ENCODE measurements around the gene STMN3.
"Not testable (repeated sequence)": the region's sequence is repeated elsewhere in the genome, so short reads cannot be mapped to it uniquely, and the experiment has no call there.

The STMN3 gene

GRCh38 chr20:63612276-63612931 lies 40.8 kb downstream of the STMN3 start:
- no peak for DNase-seq (ENCODE audit: low spot score)

DNA sequence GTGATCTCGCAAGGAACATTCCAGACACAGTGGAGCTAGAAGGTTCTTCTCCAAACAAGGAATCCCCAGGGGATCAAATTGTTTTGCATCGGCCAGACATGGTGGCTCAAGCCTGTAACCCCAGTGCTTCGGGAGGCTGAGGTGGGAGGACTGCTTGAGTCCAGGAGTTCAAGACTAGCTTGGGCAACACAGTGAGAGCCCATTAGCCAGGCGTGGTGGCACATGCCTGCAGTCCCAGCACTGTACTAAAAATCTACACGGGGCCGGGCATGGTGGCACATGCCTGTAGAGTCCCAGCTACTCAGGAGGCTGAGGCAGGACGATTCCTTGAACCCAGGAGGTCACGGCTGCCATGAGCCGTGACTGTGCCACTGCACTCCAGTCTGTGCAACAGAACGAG lies 41.6 kb downstream of the STMN3 start:
- DNase-seq (ENCODE audit: low spot score): no peak

GRCh38 chr20:63610581-63611435 lies 42.4 kb downstream of the STMN3 start:
- no peak for DNase-seq (ENCODE audit: low spot score)

DNA sequence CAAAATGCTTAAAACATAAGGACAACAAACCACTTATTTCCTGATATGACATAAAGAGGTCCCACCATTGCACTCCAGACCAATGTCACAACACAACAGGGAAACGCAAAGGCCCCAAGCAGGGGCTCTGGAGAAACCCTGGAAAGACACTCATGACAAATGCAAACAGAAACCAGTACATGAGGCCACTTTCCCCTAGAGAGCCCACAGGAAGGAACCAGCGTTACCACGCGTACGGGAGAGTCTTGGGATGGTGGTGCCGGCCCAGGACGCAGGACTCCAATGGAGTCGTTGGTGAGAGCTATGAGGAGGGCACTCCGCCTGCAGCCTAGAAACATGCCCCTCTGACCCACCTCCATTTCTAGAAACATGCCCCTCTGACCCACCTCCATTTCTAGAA lies 46.5 kb downstream of the STMN3 start:
- DNase-seq (ENCODE audit: low spot score): no peak

GRCh38 chr20:63602321-63602720 lies 50.9 kb downstream of the STMN3 start:
- DNase-seq (ENCODE audit: low spot score): no peak

DNA sequence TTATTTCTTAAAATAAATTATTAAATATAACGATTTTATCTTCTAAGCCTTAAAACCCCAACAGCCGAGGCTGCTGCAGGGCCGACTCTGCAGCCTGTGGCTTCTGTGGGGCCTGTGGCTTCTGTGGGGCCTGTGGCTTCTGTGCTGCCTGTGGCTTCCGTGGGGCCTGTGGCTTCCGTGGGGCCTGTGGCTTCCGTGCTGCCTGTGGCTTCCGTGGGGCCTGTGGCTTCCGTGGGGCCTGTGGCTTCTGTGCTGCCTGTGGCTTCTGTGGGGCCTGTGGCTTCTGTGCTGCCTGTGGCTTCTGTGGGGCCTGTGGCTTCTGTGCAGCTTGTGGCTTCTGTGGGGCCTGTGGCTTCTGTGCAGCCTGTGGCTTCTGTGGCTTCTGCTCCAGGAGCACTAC lies 51.5 kb downstream of the STMN3 start:
- DNase-seq (ENCODE audit: low spot score): not testable (repeated sequence)

DNA sequence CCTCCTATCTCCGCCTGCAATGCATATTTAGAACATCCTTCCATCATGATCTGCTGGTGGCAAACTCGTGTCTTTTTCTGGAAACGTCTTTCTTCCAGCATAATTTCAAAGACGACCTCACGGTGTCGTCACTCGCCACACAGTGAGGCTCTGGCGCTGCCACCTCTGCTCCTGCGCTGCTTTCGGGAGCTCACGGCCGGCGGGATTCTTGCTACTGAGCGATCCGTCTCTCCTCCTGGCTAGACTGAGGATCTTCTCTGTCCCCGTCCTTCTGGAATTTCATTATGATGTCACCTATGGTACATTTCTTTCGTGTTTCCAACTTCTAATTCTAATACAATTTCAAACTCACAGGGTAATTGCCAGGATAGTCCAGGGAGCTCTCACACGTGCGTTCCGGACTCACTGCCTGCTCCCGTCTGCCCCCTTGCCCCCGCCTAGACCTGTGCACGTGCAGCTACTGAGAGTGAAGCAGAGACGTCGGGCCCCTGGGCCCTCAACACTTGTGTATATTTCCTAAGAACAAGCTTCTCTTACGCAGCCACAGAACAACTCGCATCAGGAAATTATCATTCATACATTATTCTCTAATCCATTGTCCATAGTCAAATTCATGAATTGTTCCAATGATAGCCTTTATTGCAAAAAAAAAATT lies 53.7 kb downstream of the STMN3 start:
- no peak for DNase-seq (ENCODE audit: low spot score)

DNA sequence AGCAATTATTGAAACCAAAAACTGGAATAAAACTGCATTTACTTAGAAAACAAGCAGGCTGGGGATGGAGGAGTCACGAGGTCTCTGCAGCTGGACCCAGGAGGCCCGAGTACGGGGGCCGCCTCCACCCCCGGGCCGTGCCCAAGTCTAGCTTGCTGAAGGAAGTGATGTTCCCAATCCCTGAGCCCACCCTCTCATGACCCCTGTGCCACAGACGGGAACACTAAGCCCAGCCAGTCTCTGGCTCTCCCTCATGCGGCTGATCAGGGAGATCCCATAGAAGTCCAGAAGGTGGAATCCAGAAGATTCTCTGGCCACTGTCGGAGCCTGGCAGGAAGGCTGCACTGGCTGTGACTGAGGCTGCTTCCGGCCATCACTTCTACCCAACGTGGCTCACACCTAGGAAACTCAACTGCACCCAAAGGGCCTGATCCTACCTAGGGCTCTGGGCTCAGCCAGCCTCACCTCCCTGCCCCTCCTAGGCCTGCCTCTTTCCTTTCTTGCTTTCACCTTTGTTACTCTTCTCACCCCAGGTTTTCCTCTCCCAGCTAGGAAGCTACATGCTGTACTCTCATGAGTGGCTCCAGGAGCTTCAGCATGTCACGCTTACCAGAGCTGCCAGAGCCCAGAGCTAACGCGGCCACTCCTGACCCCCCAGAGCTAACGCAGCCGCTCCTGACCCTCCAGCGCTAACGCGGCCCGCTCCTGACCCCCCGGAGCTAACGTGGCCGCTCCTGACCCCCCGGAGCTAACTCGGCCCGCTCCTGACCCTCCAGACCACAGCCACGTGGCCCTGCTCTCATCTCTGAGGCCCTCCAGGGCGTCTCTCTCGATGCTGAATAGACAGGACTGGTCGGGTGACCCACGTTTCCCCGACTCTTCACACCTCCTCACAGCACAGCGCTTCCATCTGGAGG lies 54.5 kb downstream of the STMN3 start:
- DNase-seq (ENCODE audit: low spot score): no peak

DNA sequence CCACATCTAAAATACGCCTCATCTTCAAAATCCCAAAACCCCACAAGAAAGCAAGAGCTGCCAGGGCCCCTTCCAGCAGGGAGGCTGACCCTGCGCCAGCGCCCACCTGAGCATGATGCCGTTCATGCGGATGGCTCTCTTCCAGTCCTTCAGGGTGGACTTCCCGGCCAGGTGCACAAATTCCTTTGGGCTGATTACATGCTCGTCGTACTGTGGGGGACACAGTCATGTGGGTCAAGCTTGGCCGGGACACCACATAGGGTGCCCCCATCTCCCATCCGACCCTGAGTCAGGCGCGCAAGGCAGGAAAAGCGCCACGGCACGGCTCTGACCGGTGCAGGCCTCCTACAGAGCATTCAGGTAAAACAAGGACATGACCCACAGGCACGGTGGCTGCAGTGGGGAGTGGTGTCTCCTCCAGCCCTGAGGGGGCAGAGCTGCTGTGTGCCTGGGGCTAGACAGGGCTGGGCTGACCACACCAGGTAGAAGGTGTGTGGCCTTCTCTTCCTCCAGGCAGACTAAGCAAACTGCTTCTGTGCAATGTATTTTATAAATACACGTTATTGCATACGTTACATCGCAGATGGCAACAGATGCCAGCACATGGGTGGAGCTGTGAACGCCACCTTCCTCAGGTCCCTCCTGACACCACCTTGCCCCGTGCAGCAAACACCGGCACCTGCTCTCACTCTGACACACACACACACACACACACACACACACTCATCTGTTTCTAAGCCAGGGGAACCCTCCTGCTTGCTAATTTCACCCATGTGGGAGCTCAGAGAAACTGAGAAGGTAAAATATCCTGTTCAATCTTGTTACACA lies 55.4 kb downstream of the STMN3 start:
- no peak for DNase-seq (ENCODE audit: low spot score)

DNA sequence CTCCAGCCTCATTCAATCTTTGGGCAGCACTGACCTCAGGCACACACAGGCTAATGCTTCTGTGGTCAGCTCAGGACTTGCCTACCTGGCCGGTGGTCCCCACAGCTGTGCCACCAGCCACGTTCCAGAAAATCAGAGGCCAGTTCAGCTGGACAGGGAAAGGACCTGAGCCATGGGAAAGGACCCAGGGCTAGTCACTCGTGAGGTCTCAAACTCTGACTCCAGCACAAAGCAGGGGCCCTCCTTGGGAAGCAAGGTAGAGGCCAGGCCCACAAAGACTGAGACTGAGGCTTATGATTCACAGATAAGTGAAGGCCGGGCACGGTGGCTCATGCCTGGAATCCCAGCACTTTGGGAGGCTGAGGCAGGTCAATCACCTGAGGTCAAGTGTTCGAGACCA lies 56.8 kb downstream of the STMN3 start:
- DNase-seq (ENCODE audit: low spot score): no peak

DNA sequence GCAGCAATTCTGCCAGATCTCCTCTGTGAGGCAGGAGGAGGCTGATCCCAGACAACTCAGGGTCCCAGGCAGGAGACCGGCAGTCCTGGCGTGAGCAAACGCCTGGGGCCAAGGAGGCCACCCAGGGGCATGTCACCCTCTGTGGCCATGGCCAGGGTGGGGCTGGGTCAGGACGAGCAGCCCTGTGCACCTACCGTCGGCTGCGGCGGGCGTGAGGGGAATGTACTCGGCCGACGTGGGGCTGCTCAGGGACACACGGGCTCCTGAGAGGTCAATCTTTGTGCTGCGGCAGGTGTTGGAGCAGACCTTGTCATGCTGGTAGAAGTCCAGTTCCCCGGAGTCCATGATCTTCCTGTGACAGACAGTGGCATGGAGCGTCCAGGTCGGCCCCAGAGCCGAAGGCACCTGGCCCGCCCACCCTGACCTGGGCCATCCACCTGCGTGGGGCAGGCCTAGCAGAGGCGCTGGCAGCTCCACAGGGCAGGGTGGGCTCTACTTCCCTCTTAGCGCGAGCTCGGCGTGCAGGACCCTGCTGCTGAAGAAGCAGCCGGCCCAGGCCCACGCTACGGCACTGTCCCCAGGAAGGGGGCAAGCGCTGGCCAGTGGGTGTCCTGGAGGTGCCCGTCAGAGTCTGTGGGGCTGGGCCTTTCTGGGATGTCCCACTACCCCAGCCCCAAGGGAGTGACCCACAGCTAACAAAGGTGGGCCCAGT lies 57.7 kb downstream of the STMN3 start:
- no peak for DNase-seq (ENCODE audit: low spot score)

- DNase-seq (ENCODE audit: low spot score): no peak
Measured at GRCh38 chr20:63594043-63594561, 59.1 kb downstream of the STMN3 start.

DNA sequence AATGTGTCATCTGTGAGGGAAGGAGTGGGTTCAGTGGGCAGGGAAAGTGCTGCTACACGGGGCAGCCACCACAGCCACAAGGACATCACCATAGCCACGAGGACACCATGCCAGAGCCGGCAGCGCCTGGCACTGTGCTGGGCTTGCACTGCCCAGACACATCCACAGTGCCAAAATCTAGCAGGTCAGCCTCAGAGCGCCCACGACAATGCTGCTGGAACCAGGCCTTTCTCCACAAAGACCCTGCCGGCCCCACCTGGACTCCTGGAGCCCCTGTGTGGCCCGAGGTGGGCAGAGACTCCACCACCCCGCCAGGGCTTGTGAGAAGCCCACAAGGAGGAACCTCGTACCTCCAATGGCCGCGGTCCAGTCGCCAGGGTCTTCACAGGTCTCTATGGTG lies 60.6 kb downstream of the STMN3 start:
- DNase-seq (ENCODE audit: low spot score): no peak

DNA sequence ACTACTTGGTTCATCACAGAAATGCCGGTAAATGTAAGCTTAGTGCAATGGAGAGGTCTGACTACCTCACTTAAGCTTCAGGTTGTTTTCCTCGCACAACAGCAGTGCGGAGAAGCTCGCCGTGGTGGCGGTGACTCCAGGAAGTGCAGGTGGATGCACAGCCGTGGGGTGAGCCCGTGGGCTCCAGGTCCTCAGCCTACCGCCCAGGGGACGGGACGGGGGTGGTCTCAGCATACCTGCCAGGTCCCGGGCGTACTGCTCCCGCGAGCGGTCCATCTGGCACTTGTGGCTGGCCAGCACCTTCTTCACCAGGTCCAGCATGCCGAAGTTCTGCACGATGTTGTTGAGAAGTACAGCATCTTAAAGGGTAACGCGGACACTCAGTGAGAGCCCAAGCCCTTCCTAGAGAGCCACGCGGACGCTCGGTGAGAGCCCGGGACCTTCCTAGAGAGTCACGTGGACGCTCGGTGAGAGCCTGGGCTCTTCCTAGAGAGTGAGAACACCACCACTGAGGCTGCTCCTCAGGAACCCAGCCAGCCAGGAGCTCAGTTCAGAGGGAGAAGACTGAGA lies 61.4 kb downstream of the STMN3 start:
- DNase-seq (ENCODE audit: low spot score): no peak

GRCh38 chr20:63591147-63591533 lies 62.1 kb downstream of the STMN3 start:
- DNase-seq (ENCODE audit: low spot score): no peak

- no peak for DNase-seq (ENCODE audit: low spot score)
Measured at GRCh38 chr20:63590218-63591146, 62.7 kb downstream of the STMN3 start.

Measured in hematopoietic multipotent progenitor cell treated with erythropoietin and hydrocortisone succinate and interleukin-3 and kit ligand, for 15 days (in vitro differentiated cells).